Neural cell (in vitro differentiated cells): ENCODE results near the gene C9orf78. TPM values are rescaled to one million over a fixed set of nuclear protein-coding genes. Genes with fewer than 3 reads are reported as not detected.

ENCODE experiments used
- H2AFZ ChIP-seq: fragments of 200-600, 300-800 bp; sonication (generic), shearing (Covaris generic); 2 replicates; pipeline ENCODE4 v1.6.0; 2014; ENCODE audit warnings: low read depth, mild to moderate bottlenecking, antibody characterized with exemption, low read length, moderate library complexity
- H3F3A ChIP-seq: fragments of 200-600 bp; shearing (Covaris generic); 2 replicates; pipeline ENCODE4 v1.6.1; 2016; ENCODE audit warnings: mild to moderate bottlenecking, moderate library complexity, mixed read lengths, antibody characterized with exemption, low read length; ENCODE audit not compliant: insufficient read depth, poor library complexity, severe bottlenecking
- H3K27ac ChIP-seq: fragments of 200-600, 300-800 bp; sonication (generic), shearing (Covaris generic); 2 replicates; pipeline ENCODE4 v1.5.1; 2014; ENCODE audit warnings: mild to moderate bottlenecking, low read length, moderate library complexity
- H3K27me3 ChIP-seq: fragments of 300-800, 200-600 bp; sonication (generic), shearing (Covaris generic); 2 replicates; pipeline ENCODE4 v1.6.0; 2014; ENCODE audit warnings: mild to moderate bottlenecking, low read depth, low read length, moderate library complexity; ENCODE audit not compliant: insufficient read depth
- H3K36me3 ChIP-seq: fragments of 300-800, 200-600 bp; sonication (generic), shearing (Covaris generic); 2 replicates; pipeline ENCODE4 v1.5.1; 2014; ENCODE audit warnings: mild to moderate bottlenecking, antibody characterized with exemption, low read length, moderate library complexity; ENCODE audit not compliant: insufficient read depth
- H3K4me2 ChIP-seq: fragments of 300-800, 200-600 bp; sonication (generic), shearing (Covaris generic); 2 replicates; pipeline ENCODE4 v1.6.0; 2014; ENCODE audit warnings: mild to moderate bottlenecking, low read length
- H3K4me3 ChIP-seq: fragments of 300-800, 200-600 bp; sonication (generic), shearing (Covaris generic); 2 replicates; pipeline ENCODE4 v1.5.1; 2014; ENCODE audit warnings: mild to moderate bottlenecking, low read length, moderate library complexity
- H3K79me2 ChIP-seq: fragments of 200-600 bp; shearing (Covaris generic); replicated peaks from 2 replicates; pipeline ENCODE4 v1.6.0; 2014; ENCODE audit warnings: mild to moderate bottlenecking, low read length, moderate library complexity; ENCODE audit not compliant: insufficient read depth
- H3K9ac ChIP-seq: fragments of 300-800, 200-600 bp; sonication (generic), shearing (Covaris generic); 2 replicates; pipeline ENCODE4 v1.6.1; 2016; ENCODE audit warnings: mild to moderate bottlenecking, low read length, mixed read lengths
- H3K9me2 ChIP-seq: fragments of 200-600 bp; shearing (Covaris generic); 2 replicates; pipeline ENCODE4 v1.6.1; 2016; ENCODE audit warnings: mild to moderate bottlenecking, low read length, mixed read lengths; ENCODE audit not compliant: insufficient read depth
- H3K9me3 ChIP-seq: fragments of 200-600, 300-800 bp; sonication (generic), shearing (Covaris generic); 2 replicates; pipeline ENCODE4 v1.6.1; 2016; ENCODE audit warnings: mild to moderate bottlenecking, mixed run types, low read length, moderate library complexity, mixed read lengths
- H4K20me1 ChIP-seq: fragments of 200-600 bp; shearing (Covaris generic); 2 replicates; pipeline ENCODE4 v1.6.1; 2016; ENCODE audit warnings: mild to moderate bottlenecking, mixed run types; ENCODE audit not compliant: insufficient read depth
- CTCF ChIP-seq: fragments of 450-650 bp; IDR thresholded peaks from 2 replicates; pipeline ENCODE4 v1.5.1; 2014; ENCODE audit warnings: antibody characterized with exemption, mild to moderate bottlenecking, moderate library complexity; ENCODE audit not compliant: poor library complexity, severe bottlenecking
- EP300 ChIP-seq: fragments of 450-650 bp; conservative IDR thresholded peaks from 2 replicates; pipeline ENCODE4 v1.6.1; 2014; ENCODE audit warnings: antibody characterized with exemption, mild to moderate bottlenecking, moderate library complexity; ENCODE audit not compliant: poor library complexity, severe bottlenecking
- EZH2 ChIP-seq: fragments of 200-600, 300-800 bp; shearing (Covaris generic), sonication (generic); IDR thresholded peaks from 2 replicates; pipeline ENCODE4 v1.6.1; 2014; ENCODE audit warnings: antibody characterized with exemption, low read length, borderline replicate concordance, mild to moderate bottlenecking; ENCODE audit not compliant: insufficient read depth, poor library complexity, severe bottlenecking
- MXI1 ChIP-seq: fragments of 450-650 bp; conservative IDR thresholded peaks from 2 replicates; pipeline ENCODE4 v1.6.1; 2014; ENCODE audit warnings: antibody characterized with exemption, mild to moderate bottlenecking; ENCODE audit not compliant: poor library complexity, severe bottlenecking
- POLR2AphosphoS5 ChIP-seq: IDR thresholded peaks from 2 replicates; pipeline ENCODE4 v1.6.1; 2012
- RAD21 ChIP-seq: fragments of 450-650 bp; conservative IDR thresholded peaks from 2 replicates; pipeline ENCODE4 v1.6.1; 2014; ENCODE audit warnings: antibody characterized with exemption, mild to moderate bottlenecking, moderate library complexity
- REST ChIP-seq: IDR thresholded peaks from 2 replicates; pipeline ENCODE4 v1.6.1; 2012; ENCODE audit warnings: borderline replicate concordance
- SMC3 ChIP-seq: fragments of 450-650 bp; conservative IDR thresholded peaks from 2 replicates; pipeline ENCODE4 v1.6.1; 2014; ENCODE audit warnings: antibody characterized with exemption, mild to moderate bottlenecking, moderate library complexity; ENCODE audit not compliant: poor library complexity
- TAF1 ChIP-seq: IDR thresholded peaks from 2 replicates; pipeline ENCODE4 v1.6.1; 2012; ENCODE audit warnings: low read depth
- polyA plus RNA-seq: library from polyadenylated mRNA; depleted of rRNA; stranded (reverse); fragments of >200 nt; gene quantifications from 2 replicates; pipeline ENCODE4 v1.2.3, GENCODE V29; 2014

C9orf78 gene
- polyA plus RNA-seq, 1 donor from 2014 or later = 91.3 TPM

- Histone ChIP-seq H3K4me2 (no peak overlapping the region), H3K79me2 (no peaks in the 10 kb centered on the region), H3K9me2 (no peaks in the 10 kb centered on the region), H3K36me3 (no peaks in the 10 kb centered on the region), H2AFZ (no peak overlapping the region), H3K27me3 (no peaks in the 10 kb centered on the region), H3F3A (no peaks in the 10 kb centered on the region), H4K20me1 (no peaks in the 10 kb centered on the region), H3K9me3 (no peaks in the 10 kb centered on the region), H3K9ac (no peak overlapping the region), H3K4me3 (no peak overlapping the region), H3K27ac (no peak overlapping the region)
- no peak for TF ChIP-seq EZH2
- TF ChIP-seq EP300 = no peak
- TF ChIP-seq SMC3 = no peak
- TF ChIP-seq CTCF = no peak
- no peak for TF ChIP-seq RAD21
- TF ChIP-seq POLR2AphosphoS5 = no peak
- no peak for TF ChIP-seq REST
- no peak for TF ChIP-seq MXI1
- TF ChIP-seq TAF1 = no peak
These were observed 56.6 kb downstream of the C9orf78 start for GRCh38 chr9:129778469-129778868.

- Histone ChIP-seq H3F3A (no peaks in the 10 kb centered on the region), H4K20me1 (no peaks in the 10 kb centered on the region), H3K27ac (no peak overlapping the region), H3K79me2 (no peaks in the 10 kb centered on the region), H3K9ac (no peak overlapping the region), H3K4me2 (no peak overlapping the region), H2AFZ (no peak overlapping the region), H3K9me2 (no peaks in the 10 kb centered on the region), H3K27me3 (no peaks in the 10 kb centered on the region), H3K36me3 (no peaks in the 10 kb centered on the region), H3K9me3 (no peaks in the 10 kb centered on the region), H3K4me3 (no peak overlapping the region)
- TF ChIP-seq SMC3 (no peak), EZH2 (no peak), REST (no peak), CTCF (no peak), TAF1 (no peak)
These were observed 57.3 kb downstream of the C9orf78 start for GRCh38 chr9:129777769-129778130.
